Common myeloid progenitor, CD34-positive (primary cell): Measurements from ENCODE around the gene DNLZ.
A peak's percentile ranks its signal among the peaks of the same experiment; 100 is the strongest.

Experiments used
- CTCF ChIA-PET: fragments of 350-600 bp; sonication (Branson Sonifier 250); formaldehyde crosslinking; loops from one replicate; lab custom pipeline; 2021; ENCODE audit warnings: antibody characterized with exemption; lab: Charles Lee
- POLR2A ChIA-PET: fragments of 350-600 bp; sonication (Branson Sonifier 250); formaldehyde crosslinking; loops from one replicate; lab custom pipeline; 2021; ENCODE audit warnings: antibody characterized with exemption; lab: Charles Lee
- DNase-seq, 3 donors: peaks; one replicate each; pipeline versions ENCODE4 v3.0.0 to v3.0.0-alpha.2; 2013
- H3K27ac ChIP-seq, 2 experiments: 1 replicate in 1 of 2; 2 replicates in 1 of 2; pipeline ENCODE4 v1.7.0; 2013; ENCODE audit warnings: inconsistent platforms in 2 of 2, low read length in 2 of 2, mild to moderate bottlenecking in 2 of 2, low read depth in 1 of 2, moderate library complexity in 1 of 2; ENCODE audit not compliant: severe bottlenecking in 2 of 2, insufficient read depth in 1 of 2, poor library complexity in 1 of 2
- H3K27me3 ChIP-seq, 5 experiments: replicated peaks in 2 of 5; 1 replicate in 3 of 5; 2 replicates in 2 of 5; pipeline versions ENCODE4 v1.6.1 to v1.7.0; 2013; ENCODE audit warnings: low read length in 4 of 5, mild to moderate bottlenecking in 2 of 5, moderate library complexity in 2 of 5, inconsistent platforms in 1 of 5; ENCODE audit not compliant: insufficient read depth in 5 of 5, control insufficient read depth in 4 of 5
- H3K36me3 ChIP-seq, 4 experiments: 1 replicate in 2 of 4; 2 replicates in 2 of 4; pipeline versions ENCODE4 v1.6.1 to v1.7.0; 2013; ENCODE audit warnings: low read length in 3 of 4, control low read depth in 1 of 4, mild to moderate bottlenecking in 1 of 4; ENCODE audit not compliant: control insufficient read depth in 4 of 4, insufficient read depth in 4 of 4
- H3K4me1 ChIP-seq, 4 experiments: 1 replicate in 3 of 4; 2 replicates in 1 of 4; pipeline versions ENCODE4 v1.6.1 to v1.7.1; 2013; ENCODE audit warnings: low read length in 3 of 4, mild to moderate bottlenecking in 3 of 4, control low read depth in 1 of 4, inconsistent platforms in 1 of 4, moderate library complexity in 1 of 4; ENCODE audit not compliant: control insufficient read depth in 4 of 4, insufficient read depth in 4 of 4; ENCODE audit errors: control extremely low read depth in 1 of 4
- H3K4me3 ChIP-seq, 7 experiments: 1 replicate in 4 of 7; 2 replicates in 3 of 7; pipeline versions ENCODE4 v1.5.1 to v1.7.0; 2013; ENCODE audit warnings: mild to moderate bottlenecking in 7 of 7, low read length in 6 of 7, moderate library complexity in 6 of 7, inconsistent platforms in 2 of 7, low read depth in 2 of 7, control low read depth in 1 of 7; ENCODE audit not compliant: insufficient read depth in 4 of 7, control insufficient read depth in 1 of 7; ENCODE audit errors: extremely low read depth in 1 of 7
- H3K9me3 ChIP-seq, 5 experiments: 1 replicate in 4 of 5; 2 replicates in 1 of 5; pipeline versions ENCODE4 v1.6.1 to v1.7.1; 2013; ENCODE audit warnings: low read length in 4 of 5, mild to moderate bottlenecking in 2 of 5, inconsistent platforms in 1 of 5, low read depth in 1 of 5, moderate library complexity in 1 of 5; ENCODE audit not compliant: control insufficient read depth in 4 of 5, insufficient read depth in 2 of 5; ENCODE audit errors: control extremely low read depth in 1 of 5
- WGBS: methylation state at CpG from one replicate; pipeline ENCODE4 v1.1.5; 2013; ENCODE audit not compliant: insufficient coverage; 5-methylcytosine and 5-hydroxymethylcytosine counted together

Gene DNLZ

DNA sequence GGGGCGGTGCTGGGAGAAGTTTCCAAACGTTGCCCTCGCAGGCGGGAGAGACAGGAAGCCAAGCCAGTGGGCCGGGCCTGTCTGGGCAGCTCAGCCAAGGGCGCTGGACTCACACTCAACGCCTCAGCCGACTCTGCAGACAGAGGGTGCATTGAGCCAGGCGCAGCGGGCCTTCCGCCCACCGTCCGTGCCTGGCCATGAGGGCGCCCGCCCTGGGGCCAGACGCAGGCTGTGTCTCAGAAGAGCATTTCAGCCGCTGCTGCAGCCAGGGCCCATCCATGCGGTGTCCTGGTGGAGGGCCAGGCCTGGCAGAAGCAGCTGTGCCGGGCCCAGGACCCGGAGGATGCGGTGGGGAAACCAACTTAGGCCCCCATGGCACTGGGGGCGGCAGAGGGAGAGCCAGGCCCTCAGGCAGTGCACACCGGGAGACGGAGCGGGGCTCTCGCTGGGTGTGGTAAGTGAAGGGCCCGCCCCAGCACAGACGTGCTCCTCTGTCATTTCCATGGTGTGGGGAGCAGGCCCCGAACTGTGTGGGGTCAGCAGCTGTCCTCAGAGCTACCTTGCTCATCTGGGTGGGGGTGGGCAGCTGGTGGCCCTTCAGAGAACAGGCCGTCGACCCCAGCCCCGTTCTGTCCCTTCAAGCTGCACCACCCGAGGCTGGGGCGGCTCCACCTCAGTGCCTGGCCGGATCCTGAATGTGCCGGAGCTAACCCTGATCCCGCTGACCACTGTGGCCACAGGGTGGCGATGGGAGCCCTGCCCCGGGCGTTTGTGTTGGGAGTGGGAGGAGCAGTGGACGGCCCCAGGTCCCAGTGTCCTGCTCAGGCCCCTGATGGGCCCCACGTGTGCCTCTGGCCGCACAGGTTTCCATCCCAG lies 18.0 kb downstream of the DNLZ start:
- H3K4me1 ChIP-seq: peaks cover 0 to 12% (median 8%) of the 10 kb centered on the region in 4 experiments
- H3K27me3 ChIP-seq: no peaks in the 10 kb centered on the region
- 95% methylated on average over 33 of the region's 43 CpGs for WGBS
- peaks cover 3 to 42% (median 25%) of the 10 kb centered on the region in 4 experiments for H3K36me3 ChIP-seq
- no peaks in the 10 kb centered on the region for H3K9me3 ChIP-seq
- ChIA-PET CTCF (interaction anchor here (0.7 to 2.9 kb wide), 5 partner anchors 18 to 188 kb away, joined by 3 to 12 read pairs (median 3); partner anchors contain the start of gene GPSM1), POLR2A (interaction anchor here (0.6 to 1.6 kb wide), 4 partner anchors 14 to 46 kb away, joined by 4 to 9 read pairs (median 5); partner anchors contain the start of gene DNLZ)
- no peak overlapping the region for H3K4me3 ChIP-seq
- no peak for DNase-seq
- no peak overlapping the region for H3K27ac ChIP-seq

DNA sequence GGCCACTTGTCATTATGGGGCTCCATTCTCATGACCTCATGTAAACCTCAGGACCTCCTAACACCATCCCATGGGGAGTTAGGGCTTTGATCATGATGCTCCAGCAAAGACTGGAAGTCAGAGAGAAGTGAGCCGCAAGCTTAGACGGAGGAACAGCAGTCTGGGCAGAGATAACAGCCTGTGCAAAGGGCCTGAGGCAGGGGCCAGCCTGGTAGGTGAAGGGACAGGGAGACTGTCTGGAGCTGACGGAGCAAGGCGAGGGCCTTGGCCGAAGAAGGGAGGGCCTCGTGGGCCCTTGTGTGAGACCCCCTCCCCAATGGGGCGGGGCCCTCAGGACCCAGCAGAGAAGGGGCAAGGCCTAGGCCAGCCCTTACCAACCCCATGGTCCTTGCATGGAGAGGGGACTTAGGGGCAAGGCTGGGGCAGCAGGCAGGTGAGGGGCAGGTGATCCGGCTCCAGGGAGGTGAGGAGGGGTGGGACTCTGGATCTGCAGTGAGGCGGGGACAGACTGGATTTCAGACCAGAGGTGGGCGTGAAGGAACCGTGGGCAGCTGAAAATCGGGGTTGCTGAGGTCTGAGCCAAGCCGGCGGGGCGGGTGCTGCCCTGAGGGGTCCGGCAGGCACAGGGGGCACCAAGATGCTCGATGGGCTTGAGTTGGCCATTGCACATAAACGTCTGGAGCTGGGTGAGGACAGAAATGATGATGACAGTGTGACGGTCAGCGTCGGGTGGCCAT lies 18.8 kb downstream of the DNLZ start:
- ChIA-PET CTCF (interaction anchor here (0.6 to 2.9 kb wide), 4 partner anchors 19 to 32 kb away, joined by 3 to 12 read pairs (median 3); no protein-coding TSS in a partner anchor), POLR2A (interaction anchor here (0.6 to 1.6 kb wide), 3 partner anchors 18 to 46 kb away, joined by 4 to 9 read pairs (median 4); partner anchors contain the start of gene DNLZ)
- Histone ChIP-seq H3K4me3 (no peak overlapping the region), H3K27me3 (no peaks in the 10 kb centered on the region), H3K36me3 (peaks cover 2 to 42% (median 29%) of the 10 kb centered on the region in 4 experiments), H3K4me1 (peaks cover 0 to 12% (median 8%) of the 10 kb centered on the region in 4 experiments), H3K27ac (no peak overlapping the region), H3K9me3 (no peaks in the 10 kb centered on the region)
- WGBS: 95% methylated on average over 14 of the region's 21 CpGs
- no peak for DNase-seq

GRCh38 chr9:136343884-136344269 lies 19.7 kb downstream of the DNLZ start:
- no peak overlapping the region for H3K27ac ChIP-seq
- H3K27me3 ChIP-seq: no peaks in the 10 kb centered on the region
- 100% methylated on average over 15 of the region's 24 CpGs for WGBS
- no peak overlapping the region for H3K4me3 ChIP-seq
- H3K9me3 ChIP-seq: no peaks in the 10 kb centered on the region
- no peak for DNase-seq
- peaks cover 5 to 41% (median 24%) of the 10 kb centered on the region in 4 experiments for H3K36me3 ChIP-seq
- ChIA-PET POLR2A (no interaction called here), CTCF (interaction anchor here (0.6 to 2.9 kb wide), 2 partner anchors 18 to 31 kb away, joined by 3 to 12 read pairs; no protein-coding TSS in a partner anchor)
- peaks cover 0 to 12% (median 8%) of the 10 kb centered on the region in 4 experiments for H3K4me1 ChIP-seq

- Histone ChIP-seq H3K36me3 (peaks cover 5 to 41% (median 22%) of the 10 kb centered on the region in 4 experiments), H3K27ac (peak overlapping the region in 1 of 2 experiments; percentile 61), H3K4me1 (peaks cover 0 to 12% (median 8%) of the 10 kb centered on the region in 4 experiments), H3K4me3 (peak overlapping the region in 2 of 7 experiments; percentile 19 to 57), H3K9me3 (no peaks in the 10 kb centered on the region), H3K27me3 (no peaks in the 10 kb centered on the region)
- POLR2A ChIA-PET: no interaction called here
- CTCF ChIA-PET: interaction anchor here (1.3 kb wide), 1 partner anchor 20 kb away, joined by 4 read pairs; no protein-coding TSS in a partner anchor
- 91% methylated on average over 21 of the region's 23 CpGs for WGBS
- no peak for DNase-seq
Observed at GRCh38 chr9:136343121-136343883, 20.2 kb downstream of the DNLZ start.

DNA sequence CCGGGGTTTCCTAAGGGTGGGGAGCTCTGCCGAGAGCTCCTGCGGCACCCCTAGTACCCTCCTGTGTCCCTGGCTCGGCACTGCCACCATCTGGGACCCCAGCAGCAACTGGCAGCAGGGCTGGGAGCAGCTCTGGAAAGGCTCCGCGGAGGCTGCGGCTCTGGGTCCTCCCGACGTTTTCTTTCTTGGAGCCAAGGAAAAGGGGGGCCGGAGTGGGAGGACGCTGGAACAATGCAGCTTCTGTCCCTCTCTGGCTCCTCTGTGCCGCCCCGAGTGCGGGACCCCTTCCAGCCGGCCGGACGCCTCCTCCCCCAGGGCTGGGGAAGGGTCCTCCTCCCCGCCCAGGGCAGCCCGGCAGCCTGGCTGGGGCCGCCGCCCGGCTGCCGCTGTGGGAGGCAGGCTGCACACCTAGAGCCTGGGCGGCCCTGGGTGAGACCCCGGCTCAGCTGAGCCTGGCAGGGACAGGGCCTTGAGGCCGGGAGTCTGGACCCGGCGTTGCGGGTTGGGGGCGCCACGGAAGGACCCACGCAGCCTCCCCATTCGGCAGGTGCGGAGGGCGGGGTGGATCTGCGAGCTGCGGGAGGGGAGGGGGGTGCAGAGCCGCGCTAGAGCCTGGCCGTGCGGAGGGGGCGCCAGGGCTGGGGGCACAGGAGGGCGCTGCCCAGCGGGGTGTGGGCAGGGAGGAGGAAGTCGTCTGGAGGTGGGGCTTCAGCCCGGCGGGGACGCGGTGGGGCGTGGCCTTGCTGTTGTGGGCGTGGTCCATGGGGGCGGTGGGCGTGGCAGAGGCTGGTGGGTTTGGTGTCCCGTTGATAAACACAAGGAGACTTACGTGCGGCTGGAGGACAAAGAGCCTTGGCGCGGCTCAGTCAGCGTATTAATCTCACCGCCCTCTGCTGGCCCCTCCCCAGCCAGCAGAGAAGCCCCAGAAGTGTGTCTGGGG lies 21.1 kb downstream of the DNLZ start:
- ChIA-PET CTCF (interaction anchor here (1.1 to 1.3 kb wide), 3 partner anchors 9 to 19 kb away, joined by 3 to 4 read pairs (median 3); no protein-coding TSS in a partner anchor), POLR2A (interaction anchor here (1.0 kb wide), 1 partner anchor 15 kb away, joined by 3 read pairs; the partner anchor contains the start of gene GPSM1)
- Histone ChIP-seq H3K9me3 (no peaks in the 10 kb centered on the region), H3K27ac (peak overlapping the region in 1 of 2 experiments; percentile 61), H3K27me3 (no peaks in the 10 kb centered on the region), H3K4me1 (peaks cover 0 to 12% (median 8%) of the 10 kb centered on the region in 4 experiments), H3K36me3 (peaks cover 5 to 49% (median 27%) of the 10 kb centered on the region in 4 experiments), H3K4me3 (peak overlapping the region in 3 of 7 experiments; percentile 2 to 57 (median 19))
- peak; percentile 84 to 93 (median 92) for DNase-seq
- 46% methylated on average over 43 of the region's 60 CpGs for WGBS
